GM18873 (cell line): ENCODE results near the gene SATB2.

Source experiments
- ATAC-seq: cut with Tn5 transposase; IDR thresholded peaks from one replicate; pipeline ENCODE4 v1.9.1; 2021; ENCODE audit warnings: mild to moderate bottlenecking, moderate library complexity, moderate number of reproducible peaks; ENCODE audit not compliant: unreplicated experiment, low FRiP score

SATB2 gene

DNA sequence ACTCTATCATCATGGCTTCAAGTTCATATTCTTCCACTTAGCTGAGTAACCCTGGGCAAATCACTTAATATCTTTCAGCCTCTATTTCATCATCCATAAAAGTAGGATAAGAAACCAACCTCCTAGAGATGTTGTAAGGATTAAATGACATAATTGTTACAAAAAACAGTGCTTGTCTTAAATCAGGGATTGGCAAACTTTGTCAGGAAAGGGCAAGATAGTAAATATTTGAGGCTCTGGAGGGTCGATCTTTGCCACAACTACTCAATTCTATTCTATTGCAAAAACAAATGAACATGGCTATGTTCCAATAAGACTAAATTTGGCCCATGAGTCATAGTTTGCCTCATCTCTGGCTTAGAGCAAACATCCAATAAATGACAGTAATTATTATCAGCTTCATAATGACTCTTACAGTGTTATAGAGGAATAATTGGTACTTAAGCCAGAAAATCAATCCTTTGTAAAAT is 184.7 kb downstream of the SATB2 start:
- no peak for ATAC-seq

DNA sequence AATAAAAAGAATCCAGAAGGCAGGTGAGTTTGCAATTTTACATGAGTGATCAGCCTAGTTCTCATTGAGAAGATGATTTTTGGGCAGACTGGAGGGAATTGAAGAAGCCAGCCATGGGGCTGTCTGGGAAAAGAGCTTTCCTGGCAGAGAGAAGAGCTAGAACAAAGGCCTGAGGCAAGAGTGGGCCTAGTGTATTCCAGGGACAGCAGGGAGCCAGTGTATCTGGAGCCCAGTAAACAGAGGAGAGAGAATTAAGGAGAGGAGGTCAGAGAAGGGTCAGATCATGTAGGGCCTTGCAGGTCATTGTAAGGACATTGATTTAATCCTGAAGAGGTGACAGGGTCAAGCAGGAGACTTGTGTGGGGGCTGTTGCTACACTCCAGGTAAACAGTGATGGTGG is 195.8 kb downstream of the SATB2 start:
- ATAC-seq, result no peak

DNA sequence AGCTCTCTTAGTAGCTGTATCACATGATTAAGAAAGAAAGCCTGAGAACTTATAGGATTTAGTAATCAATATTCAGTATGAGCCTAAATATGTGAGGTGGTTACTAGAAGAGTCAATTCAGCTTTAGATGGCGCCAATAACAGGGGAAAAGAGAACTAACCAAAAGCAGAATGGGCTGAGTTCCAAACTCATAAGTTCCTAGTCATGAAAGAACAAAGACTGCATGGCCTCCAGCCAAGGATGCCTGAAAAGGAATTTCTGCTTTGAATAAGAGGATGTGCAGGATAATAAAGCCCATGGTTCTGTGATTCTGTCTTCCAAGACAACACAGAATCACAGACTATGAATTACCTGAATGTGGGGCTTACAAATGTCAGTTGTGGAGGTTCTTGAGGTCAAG is 196.5 kb downstream of the SATB2 start:
- ATAC-seq, result no peak

DNA sequence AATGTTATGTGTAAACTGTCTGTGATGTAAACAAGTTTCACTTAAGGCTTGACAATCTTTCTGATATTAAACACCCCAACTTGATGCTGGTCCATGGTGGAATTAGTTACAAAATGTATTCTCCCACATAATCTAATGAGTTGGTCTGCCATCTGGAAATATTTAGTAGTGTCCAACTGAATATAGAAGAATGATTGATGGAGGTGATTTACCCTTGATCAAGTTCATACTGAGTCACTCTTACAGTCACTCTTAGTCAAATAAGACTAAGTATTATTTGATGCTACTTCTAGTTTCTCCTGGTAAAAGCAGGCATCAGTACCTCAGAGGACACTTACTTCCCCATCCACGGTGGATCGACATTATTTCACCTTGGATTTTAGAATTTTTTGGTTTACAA is 198.1 kb downstream of the SATB2 start:
- no peak for ATAC-seq

DNA sequence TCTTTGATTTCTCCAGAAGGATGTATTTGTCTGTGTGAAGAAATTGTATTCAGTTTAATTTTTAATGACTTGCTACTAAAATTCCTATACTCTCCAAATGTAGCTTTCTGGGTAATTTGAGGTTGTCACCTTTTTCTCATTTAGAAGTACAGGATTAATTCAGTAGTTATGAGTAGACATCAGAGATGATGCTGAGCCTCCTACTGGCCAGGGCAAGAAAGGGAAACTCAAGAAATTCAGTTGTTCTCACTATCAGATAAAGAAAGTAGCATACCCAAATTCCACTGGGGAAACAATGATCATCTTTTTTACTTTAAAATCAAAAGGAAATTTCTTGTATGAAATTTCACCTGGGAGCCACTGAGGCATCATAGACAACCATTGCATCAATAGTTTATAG is 199.4 kb downstream of the SATB2 start:
- ATAC-seq, result no peak

DNA sequence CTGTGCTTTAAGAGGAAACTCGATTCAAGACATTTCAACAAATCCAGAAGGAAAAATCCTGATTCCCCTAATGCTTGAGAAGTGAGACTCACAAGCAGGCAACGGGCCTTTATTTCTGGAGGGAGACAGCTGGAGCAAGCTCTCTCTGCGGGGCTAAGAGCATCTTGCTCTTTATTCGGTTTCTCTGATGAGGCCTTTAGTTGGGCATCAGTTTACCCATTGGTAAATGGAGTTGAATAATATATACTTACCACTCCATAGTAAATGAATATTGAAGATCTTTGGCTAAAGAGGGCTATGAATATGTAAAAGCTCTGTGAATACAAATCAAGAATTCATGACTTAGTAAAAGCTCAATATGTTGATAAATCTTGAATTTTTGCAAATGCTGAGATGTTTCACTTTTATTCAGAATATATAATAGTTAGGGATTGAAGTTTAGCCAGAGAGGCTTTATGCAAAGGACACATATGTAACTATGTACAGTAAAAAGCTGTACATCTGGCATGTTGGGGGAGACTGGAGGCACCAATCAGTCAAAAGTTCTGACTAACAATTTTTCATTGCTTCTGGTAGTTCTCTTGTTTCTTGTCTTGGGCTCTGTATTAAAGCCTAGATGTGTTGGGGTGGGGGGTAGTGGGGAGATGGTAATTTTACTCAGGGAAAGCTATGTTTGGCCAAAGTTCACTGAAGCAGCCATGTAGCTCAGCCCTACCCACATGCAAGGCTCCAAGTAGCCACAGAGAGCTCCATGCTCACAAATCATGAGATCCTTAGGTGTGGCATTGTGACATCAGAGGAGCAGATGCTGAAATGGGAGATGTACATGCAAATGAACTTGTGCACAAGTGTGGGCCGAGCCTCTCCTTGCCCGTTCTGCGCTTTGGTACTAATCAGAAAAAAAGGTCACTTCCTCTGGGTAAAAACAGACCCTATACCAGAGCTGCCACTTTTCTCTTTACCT is 200.2 kb downstream of the SATB2 start:
- ATAC-seq, result no peak

DNA sequence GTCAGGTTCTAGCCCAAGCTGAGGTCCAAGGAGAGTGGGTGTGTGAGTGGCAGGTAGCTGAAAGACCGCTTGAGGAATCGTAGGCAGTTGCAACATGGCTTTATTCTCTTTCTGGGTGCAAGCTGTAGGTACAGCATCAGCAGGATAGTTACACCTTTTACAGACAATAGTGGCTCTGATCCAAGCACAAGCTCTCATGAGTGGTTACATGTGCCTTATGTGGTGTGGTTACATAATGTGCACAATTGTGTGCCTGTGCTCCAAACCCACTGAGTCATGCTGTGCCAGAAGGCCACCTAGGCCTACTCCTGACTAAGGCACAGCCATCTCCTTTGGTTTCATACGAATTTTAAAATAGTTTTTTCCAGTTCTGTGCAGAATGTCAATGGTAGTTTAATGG is 227.6 kb downstream of the SATB2 start:
- no peak for ATAC-seq

DNA sequence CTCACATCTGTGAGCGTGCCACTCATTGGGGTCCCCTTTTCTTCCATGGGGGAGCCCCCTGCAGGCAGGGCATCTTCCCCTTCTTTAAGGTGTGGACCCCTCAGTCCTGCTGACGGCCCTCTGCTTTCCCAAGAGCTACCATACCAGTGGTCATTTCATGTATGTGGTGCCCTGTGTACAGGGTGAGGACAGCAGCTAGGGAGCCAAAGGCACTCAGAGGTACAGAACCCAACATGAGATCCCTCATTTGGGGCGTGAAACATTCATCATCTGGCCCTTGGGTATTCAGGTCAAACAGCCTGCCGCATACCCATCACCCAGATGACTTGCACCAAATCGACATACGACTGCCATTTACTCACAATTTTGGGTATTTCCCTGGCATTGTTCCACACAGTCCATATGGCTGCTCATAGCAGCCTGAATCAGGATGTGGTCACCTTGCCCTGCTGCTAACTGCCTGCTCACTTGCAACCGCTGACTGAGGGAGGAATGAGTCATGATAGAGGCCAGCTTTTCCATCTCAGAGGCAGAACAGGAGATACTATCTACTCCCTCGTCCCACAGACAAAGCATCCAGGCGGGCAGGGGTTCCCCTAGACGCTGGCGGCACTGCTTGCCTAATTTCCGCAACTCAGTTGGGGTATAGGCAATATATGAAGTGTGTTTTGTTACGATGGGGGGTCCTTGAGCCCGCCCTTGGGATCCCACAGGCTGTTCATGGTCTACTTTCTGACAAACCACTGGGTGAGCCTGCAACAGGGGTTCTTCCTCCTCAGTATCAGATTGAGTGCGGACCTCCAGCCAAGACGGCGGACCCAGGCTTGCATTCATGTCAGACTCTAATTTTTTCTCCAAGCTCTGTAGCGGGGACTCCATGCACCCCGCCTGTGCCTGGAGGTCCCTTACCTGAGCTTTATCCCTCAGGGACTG is 228.6 kb downstream of the SATB2 start:
- peak; percentile 54 for ATAC-seq

DNA sequence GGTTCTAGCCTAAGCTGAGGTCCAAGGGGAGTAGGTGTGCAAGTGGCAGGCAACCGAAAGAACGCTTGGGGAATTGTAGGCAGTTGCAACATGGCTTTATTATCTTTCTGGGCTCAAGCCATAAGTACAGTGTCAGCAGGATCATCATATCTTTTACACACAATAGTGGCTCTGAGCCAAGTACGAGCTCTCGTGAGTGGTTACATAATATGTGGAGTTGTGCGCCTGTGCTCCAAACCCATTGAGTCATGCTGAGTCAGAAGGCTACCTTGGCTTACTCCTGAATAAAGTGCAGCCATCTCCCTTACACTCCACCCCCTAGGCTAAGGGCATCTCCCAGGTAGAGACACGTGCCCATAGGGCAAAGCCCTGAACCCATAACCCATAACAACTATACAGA is 233.9 kb downstream of the SATB2 start:
- no peak for ATAC-seq

DNA sequence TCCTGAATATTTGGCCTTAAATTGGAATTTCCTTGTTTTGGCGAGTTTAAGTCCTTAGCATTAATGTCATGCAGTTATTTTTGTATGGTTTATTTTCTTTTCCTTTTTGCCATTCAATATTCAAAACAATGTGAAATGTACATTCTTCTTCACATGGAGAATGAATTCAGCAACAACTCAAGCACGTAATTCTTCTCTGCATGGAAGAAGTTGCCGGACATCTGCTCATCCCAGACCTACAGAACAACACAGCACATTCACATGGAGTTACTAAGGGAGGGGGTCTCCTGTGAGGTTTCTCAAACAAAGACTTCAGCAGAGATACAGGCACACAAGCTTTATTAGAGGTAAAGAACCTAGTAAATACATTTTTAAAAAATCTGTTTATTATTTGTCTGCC is 236.8 kb downstream of the SATB2 start:
- no peak for ATAC-seq

DNA sequence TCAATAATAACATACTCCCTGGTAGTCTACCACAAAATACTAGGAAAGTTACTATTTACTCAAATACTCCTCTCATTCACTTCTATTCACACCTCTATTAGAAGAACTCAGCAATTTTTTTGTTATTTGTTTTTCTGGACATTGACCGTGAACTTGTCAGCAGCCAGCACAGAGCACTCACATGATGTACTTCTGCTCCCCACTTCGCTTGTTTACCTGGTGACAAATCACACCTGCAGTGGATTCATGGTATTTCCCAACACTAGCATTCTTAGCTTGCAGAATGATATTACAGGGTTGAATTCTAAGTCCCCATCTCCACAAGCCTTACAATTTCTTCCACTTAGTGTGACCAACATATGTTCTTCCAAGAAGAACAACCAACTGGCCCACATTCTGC is 238.2 kb downstream of the SATB2 start:
- ATAC-seq, result no peak
